Activated CD4-positive, alpha-beta T cell treated with anti-CD3 and anti-CD28 coated beads for 48 hours (primary cell): Measurements from ENCODE around the gene ZMAT3.
A peak's percentile ranks its signal among the peaks of the same experiment; 100 is the strongest.
"Not testable (repeated sequence)": the region's sequence is repeated elsewhere in the genome, so short reads cannot be mapped to it uniquely, and the experiment has no call there.

Source experiments
- DNase-seq: peaks from one replicate; pipeline ENCODE4 v3.0.0-alpha.2; 2020

ZMAT3 gene

DNA sequence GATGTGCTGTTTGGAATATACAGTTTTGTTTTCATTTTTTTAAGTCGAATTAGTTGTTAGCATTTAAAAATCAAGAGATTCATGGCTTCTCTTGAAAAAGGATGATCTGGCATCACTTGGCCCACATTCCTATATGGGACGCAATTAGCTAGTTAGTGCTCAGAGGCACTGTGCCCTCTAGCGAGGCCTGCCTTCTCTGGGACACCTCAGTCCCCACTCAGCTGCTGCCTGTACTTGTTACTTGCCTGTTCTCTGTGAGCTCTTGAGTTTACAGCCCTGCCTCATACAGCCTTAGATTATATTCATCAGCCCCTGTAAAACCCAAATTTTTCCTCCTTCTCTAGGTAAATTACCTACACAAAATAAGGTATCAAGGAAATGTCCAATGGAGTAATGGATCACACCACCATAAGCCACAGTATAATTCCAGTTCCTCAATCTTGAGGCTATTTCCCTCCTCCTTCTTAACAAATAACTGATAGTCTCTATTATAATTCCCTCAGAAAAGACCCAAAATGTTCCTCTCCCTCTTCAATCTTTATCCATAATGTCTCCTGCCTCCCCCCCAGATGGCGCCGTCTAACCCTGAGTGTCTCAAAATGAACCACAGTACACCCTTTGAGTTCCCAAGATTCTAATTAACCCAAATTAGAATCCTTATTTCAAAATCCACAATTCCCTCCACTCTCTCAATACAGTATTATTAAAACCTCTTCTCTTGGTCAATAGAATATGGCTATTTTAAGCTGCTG is 2.7 kb downstream of the ZMAT3 start:
- DNase-seq, result peak; percentile 48

DNA sequence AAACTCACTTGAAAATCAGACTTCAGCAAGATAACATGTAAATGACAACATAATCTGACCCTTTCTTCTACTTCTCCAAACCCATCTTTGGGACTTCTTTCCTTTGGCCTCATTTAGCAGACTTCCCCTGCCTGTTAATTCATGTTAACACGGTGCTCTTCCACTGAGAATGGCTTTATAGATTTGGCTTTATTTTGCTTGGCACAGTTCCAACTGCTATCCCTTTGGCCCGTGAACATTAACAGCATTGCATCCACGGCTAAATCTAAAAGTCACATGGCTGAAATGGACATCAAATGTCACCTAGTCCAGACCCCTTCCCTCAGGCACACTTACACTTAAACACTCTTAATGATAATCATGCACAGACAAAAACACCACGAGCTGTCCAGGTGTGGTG is 3.8 kb downstream of the ZMAT3 start:
- DNase-seq, result no peak

DNA sequence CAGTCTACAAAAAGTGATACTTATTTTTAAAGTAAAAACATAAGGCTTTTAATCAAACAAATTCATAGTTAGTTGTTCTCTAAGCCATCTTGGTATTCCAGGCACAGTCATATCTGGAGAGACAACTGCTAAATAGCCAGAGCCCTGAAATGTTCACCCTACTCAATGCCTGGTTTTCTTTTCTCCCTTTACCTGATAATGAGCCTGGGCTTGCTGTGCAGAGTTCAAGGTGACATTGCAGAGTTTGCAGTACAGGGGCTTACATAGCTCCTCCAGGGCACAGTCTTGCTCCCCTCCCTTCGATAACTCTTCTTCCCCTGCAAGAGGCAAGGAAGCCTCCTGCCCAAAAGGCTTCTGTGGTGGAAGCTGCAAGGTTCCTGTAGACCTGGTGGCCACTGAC is 4.3 kb downstream of the ZMAT3 start:
- DNase-seq, result no peak

DNA sequence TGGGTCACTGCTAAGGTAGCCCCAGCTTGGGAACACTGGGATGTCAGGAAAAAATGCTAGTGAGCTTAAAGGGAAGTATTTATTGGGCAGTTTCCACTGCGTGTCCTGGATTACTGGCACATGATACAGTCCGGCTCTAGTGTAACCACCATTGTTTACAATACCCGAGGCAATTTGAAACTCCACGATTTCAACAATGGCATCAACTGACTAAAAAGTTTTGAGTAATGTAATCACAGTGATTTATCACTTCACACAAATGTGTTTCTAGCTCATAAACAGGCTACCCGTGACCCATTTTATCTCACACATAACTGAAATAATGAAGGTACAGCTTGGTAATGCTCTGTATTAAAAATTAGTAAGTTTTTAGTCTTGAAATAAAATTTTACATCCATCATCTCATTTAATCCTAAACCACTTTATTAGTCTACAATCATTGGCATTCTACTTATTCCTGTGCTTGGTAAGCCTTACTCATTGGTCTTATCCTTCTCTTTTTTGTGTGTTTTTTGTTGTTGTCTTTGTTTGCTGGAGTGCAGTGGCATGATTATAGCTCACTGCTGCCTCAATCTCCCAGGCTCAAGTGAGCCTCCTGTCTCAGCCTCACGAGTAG is 7.6 kb downstream of the ZMAT3 start:
- no peak for DNase-seq

DNA sequence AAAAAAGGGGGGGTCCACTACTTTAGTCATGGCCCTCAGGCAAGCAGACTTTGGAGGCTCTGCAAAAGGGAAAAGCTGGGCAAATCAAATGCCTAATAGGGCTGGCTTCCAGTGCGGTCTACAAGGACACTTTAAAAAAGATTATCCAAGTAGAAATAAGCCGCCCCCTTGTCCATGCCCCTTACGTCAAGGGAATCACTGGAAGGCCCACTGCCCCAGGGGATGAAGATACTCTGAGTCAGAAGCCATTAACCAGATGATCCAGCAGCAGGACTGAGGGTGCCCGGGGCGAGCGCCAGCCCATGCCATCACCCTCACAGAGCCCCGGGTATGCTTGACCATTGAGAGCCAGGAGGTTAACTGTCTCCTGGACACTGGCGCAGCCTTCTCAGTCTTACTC is 15.3 kb downstream of the ZMAT3 start:
- no peak for DNase-seq

DNA sequence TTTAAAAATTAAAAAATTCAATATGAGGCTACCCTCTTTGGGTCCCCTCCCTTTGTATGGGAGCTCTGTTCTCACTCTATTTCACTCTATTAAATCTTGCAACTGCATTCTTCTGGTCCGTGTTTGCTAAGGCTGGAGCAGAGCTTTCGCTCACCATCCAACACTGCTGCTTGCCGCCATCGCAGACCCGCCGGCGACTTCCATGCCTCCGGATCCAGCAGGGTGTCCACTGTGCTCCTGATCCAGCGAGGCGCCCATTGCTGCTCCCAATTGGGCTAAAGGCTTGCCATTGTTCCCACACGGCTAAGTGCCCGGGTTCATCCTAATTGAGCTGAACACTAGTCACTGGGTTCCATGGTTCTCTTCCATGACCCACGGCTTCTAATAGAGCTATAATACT is 17.0 kb downstream of the ZMAT3 start:
- DNase-seq, result not testable (repeated sequence)

DNA sequence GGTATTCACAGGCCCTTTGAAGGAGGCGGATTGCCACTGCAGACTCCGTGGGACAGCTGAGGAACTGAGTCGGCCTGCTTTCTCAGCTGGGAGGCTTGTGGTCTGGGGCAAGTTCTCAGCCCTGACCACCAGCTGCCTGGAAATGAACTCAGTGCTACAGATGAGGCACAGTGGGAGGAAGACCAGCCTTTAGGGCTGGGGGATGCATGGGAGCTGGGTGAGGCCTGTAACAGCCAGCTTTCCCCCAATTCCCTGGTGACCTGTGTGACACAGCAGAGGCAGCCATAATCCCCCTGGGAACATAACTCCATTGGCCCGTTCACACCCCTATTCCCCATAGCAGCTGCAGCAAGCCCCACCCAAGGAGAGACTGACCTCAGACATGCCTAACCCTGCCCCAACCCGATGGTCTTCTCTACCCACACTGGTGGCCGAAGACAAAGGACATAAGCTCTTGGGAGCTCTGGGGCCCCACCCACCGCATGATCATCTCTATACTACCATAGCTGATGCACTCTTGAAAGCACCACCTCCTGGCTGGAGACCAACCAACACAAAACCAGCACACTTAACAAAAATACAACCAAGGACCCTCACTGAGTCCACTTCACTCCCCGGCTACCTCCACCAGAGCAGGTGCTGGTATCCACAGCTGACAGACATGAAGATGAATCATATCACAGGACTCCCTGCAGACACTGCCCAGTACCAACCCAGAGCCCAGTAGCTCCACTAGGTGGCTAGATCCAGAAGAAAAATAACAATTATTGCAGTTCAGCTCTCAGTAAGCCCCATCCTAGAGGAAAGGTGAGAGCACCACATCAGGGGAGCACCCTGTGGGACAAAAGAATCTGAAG is 24.9 kb downstream of the ZMAT3 start:
- no peak for DNase-seq

DNA sequence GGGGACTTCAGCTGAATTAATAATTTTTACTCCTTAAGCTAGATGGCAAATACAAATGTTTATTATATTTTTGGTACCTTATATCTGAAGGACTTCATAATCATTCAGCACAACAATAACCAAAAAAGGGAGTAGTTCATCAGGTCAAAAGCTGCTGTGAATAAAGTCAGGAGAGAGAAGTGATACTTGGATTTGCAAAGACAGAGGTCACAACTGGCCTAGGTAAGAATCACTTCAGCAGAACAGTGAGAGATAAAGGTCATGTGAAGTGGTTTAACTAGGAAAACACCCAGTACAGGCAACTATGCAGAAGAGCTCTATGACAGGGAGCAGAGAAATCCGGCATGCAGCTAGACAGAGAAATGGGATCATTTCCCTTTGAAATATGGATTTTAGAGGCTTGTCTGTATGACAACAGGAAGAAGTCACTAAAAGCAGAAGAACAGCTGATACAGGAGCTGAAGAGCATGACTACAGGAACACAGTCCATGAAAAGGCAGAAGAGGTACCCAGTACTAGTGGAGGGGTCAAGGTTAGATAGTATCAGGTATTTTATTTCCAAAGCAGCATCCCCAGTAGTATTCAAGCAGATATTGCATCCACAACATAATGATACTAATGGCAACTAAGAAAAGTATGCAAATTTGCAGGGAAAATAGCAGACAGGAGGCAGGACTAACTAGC is 25.7 kb downstream of the ZMAT3 start:
- no peak for DNase-seq

DNA sequence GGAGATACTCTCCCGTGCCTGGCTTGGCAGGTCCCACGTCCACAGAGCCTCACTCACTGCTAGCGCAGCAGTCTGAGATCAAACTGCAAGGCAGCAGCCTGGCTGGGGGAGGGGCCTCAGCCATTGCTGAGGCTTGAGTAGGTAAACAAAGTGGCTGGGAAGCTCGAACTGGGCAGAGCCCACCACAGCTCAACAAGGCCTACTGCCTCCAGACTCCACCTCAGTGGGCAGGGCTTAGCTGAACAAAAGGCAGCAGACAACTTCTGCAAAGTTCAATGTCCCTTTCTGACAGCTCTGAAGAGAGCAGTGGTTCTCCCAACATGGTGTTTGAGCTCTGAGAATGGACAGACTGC is 32.7 kb downstream of the ZMAT3 start:
- not testable (repeated sequence) for DNase-seq

DNA sequence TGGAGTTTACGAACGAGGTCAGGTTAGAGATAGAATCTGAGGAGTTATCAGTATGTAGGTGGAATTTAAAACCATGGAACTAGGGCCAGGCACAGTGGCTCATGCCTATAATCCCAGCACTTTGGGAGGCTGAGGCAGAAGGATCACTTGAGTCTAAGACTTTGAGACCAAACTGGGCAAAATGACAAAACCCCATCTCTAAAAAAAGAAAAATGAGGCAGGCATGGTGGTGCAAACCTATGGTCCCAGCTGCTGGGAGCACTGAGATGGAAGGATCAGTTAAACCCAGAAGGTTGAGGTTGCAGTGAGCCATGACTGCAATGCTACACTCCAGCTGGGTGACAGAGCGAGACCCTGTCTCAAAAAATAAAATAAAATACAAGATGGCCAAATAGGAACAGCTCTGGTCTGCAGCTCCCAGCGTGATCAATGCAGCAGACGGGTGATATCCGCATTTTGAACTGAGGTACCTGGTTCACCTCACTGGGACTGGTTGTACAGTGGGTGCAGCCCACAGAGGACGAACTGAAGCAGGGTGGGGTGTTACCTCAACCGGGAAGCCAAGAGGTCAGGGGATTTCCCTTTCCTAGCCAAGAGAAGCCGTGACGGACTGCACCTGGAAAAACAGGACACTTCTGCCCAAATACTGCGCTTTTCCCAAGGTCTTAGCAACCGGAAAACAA is 33.3 kb downstream of the ZMAT3 start:
- DNase-seq, result no peak

DNA sequence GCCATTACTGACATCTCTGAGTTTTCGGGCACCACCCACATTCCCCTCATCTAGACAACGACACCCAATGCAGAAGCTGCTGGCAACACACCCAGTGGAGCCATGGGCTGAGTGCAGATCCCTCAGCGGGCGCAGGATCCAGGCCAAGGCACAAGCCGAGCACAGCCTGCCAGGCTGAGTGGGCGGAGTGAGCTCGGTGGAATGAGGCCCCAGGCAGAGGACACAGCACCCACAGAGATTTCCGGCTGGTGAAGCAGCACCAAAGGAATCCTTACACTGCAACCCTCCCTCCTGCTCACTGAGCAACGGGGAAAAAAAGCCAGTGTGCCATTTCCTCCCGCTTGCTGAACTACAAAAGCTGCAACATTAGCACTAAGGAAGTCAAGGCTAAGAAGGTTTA is 34.3 kb downstream of the ZMAT3 start:
- peak; percentile 80 for DNase-seq

DNA sequence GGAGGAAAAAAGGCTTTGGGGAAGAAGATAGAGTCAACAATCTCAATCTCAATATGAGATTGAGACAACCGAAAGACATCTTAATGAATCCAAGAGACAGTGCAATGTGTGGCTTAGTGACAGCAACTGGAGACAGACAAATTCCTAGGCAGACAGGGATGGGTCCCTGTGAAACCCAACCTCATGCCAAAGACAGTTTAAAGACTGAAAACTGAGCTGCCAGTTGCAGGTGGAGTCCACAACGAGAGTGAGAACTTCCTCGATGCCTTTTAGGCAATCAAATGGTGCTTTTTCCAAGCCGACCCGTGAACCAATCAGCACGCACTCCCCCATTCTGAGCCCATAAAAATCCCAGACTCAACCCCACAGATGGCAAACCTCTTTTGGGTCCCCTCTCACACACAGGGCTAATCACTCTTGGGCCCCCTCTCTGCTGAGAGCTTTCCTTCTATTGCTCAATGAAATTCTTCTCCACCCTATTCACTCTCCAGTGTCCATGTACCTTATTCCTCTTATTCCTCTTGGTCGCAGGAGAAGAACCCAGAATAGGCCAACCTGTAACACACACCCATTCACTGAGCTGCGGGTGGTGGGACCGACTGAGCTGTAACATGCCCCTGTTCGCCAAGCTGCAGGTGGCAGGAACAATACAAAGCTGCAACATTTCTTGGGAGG is 34.8 kb downstream of the ZMAT3 start:
- no peak for DNase-seq

DNA sequence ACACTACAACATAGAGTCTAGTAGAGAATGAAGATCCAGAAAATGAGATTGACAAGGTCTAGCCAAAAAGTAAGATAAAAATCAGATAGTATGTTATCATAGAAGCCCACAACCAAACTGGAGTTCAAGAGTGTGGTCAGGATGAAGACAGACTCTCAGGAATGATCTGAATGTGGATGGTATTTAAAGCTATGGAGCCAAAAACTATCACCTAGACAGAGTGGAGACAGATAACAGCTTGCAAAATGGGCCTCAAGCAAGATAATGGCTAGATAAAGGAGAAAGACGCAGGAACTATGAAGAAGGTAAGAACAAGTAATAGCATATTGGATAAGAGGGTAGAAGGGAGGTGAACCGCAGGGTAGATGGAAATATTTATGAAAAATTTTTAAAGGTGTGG is 35.4 kb downstream of the ZMAT3 start:
- DNase-seq, result no peak

DNA sequence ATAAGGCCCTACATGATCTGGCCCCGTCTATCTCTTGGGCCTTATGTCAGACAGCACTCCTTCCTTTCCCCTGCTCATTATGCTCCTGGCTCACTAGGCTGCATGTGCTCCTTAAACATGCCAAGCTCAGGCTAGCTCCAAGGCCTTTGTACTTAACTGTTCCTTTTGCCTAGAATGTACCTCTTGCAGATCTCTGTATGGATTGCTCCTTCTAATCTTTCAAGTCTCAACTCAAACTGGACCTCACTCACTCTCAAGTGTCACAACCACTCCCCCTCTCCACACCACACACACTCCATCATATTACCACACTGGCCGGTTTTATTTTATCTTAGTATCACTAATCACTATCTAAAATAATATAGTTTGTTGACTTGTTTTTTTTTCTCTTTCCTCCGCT is 36.4 kb downstream of the ZMAT3 start:
- no peak for DNase-seq

DNA sequence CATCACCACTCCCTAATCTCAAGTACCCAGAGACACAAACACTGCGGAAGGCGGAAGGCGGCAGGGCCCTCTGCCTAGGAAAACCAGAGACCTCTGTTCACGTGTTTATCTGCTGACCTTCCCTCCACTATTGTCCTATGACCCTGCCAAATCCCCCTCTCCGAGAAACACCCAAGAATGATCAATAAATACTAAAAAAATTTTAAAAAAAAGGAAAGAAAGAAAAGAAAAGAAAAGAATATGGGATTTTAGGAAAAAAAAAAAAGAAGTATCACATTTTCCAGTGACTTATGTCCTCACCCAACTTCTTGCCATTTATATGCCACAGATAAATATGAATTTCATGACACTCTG is 38.3 kb downstream of the ZMAT3 start:
- DNase-seq, result not testable (repeated sequence)

DNA sequence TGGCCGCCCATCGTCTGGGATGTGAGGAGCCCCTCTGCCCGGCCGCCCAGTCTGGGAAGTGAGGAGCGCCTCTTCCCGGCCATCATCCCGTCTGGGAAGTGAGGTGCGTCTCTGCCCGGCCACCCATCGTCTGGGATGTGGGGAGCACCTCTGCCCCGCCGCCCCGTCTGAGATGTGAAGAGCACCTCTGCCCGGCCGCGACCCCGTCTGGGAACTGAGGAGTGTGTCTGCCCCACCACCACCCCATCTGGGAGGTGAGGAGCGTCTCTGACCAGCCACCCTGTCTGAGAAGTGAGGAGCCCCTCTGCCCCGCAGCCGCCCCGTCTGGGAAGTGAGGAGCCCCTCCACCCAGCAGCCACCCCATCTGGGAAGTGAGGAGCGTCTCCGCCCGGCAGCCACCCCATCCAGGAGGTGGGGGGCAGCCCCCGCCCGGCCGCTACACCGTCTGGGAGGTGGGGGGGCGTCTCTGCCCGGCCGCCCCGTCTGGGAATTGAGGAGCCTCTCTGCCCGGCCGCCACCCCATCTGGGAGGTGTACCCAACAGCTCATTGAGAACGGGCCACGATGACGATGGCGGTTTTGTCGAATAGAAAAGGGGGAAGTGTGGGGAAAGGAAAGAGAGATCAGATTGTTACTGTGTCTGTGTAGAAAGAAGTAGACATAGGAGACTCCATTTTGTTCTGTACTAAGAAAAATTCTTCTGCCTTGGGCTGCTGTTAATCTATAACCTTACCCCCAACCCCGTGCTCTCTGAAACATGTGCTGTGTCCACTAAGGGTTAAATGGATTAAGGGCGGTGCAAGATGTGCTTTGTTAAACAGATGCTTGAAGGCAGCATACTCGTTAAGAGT is 38.9 kb downstream of the ZMAT3 start:
- not testable (repeated sequence) for DNase-seq

DNA sequence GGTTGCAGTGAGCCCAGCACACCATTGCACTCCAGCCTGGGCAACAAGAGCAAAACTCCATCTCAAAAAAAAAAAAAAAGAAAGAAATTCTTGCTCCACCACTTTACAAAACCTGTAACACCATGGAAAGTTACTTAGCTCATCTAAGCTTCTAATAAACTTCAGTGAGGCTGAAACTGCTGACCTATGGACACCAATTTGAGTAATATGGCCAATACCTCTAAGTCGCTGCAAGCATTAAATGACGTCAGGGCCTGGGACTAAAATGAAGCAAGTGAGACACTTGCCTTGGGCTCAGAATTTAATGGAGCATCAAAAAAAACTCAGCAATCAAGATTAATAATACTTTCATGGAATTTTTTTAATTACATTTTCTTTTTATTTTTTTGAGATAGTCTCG is 42.5 kb downstream of the ZMAT3 start:
- no peak for DNase-seq

DNA sequence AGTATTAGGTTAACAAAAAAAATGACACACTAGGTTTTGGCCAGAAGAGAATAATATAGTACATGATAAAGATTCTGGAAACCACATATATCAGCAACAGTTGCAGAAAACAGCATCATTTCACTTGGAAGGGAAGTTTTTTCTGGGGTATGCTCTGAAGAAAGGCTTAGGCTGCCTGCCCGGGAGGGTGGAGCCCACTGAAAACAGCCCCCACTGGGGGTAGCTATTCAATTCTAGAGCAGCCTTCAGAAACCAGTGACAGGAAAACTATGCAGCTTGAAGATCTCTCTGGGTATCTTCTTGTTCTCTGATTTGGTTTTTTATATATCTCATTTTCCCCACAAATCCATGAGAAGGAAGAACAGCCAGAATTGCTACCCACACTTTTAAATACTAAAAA is 43.2 kb downstream of the ZMAT3 start:
- no peak for DNase-seq

DNA sequence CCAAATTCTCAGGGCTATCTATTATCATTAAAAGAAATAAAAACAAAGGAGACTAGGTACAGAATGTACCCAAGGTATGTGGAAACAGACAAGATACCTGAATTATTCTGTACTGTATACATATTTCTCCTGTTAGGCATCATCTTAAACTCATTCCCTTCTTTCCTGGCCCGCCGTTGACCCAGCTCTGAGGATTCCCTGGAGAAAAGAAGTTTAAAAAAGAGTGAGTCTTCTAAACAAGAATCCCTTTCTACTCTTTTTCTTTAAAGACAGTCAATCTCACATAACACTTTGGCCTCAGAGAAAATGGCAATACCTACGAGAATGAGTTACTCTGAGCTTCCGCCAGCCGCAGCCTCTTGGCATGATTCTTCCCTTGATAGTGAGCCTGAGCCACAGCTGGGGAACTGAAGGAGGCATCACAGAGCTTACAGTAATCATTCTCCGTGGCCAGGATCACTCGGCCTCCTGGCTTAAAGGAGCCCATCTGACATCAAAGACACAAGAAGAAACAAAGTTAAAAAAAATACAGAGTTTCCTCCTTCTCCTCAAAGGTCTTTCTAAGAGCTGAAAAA is 44.2 kb downstream of the ZMAT3 start:
- DNase-seq, result peak; percentile 48

DNA sequence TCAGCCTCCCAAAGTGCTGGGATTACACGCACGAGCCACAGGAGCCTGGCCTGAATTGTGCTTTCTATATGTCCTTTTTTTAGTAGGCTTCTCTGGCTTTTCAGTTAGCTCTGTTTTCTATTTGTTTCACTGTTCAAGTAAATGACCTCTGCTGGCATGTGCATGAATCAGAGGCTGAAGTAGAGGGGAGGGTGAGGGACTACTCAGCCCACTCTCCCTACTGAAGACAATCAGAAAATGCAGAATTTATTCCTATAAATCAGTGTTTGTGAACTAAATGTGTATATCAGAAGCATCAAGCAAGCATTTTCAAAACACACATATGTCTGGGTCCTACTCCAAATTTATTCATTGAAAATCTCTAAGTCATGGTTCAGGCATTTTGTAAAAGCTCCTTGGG is 45.0 kb downstream of the ZMAT3 start:
- DNase-seq, result no peak
